K562 (cell line): ENCODE data around the gene TP53I13. TPM values are rescaled to one million over a fixed set of nuclear protein-coding genes. Genes with fewer than 3 reads are reported as not detected.

Experiments used
- BHLHE40 ChIP-seq: IDR thresholded peaks from 2 replicates; pipeline ENCODE4 v1.6.1; 2011; ENCODE audit warnings: low read length, improper control_type of control experiment
- BRF1 ChIP-seq: IDR thresholded peaks from 3 replicates; pipeline ENCODE4 v1.6.1; 2011; ENCODE audit warnings: borderline replicate concordance, mild to moderate bottlenecking; ENCODE audit not compliant: insufficient read length; ENCODE audit errors: extremely low read depth
- C11orf30 ChIP-seq: fragments of 450-650 bp; IDR thresholded peaks from 2 replicates; pipeline ENCODE4 v1.6.1; 2016; ENCODE audit warnings: low read depth, mild to moderate bottlenecking
- CBFA2T3 ChIP-seq: fragments of 450-650 bp; IDR thresholded peaks from 2 replicates; pipeline ENCODE4 v1.6.1; 2017
- CBFB ChIP-seq: sonication (generic); formaldehyde crosslinking; IDR thresholded peaks from 2 replicates; pipeline ENCODE4 v1.4.0; 2020; ENCODE audit warnings: mild to moderate bottlenecking, missing genetic modification reagents
- EP300 ChIP-seq: IDR thresholded peaks from 2 replicates; pipeline ENCODE4 v1.6.1; 2012; ENCODE audit warnings: low read length, improper control_type of control experiment
- EP400 ChIP-seq: fragments of 450-650 bp; IDR thresholded peaks from 2 replicates; pipeline ENCODE4 v1.6.1; 2017; ENCODE audit warnings: antibody characterized with exemption, mild to moderate bottlenecking, moderate library complexity
- GMEB1 ChIP-seq: fragments of 250-450 bp; sonication (Bioruptor Pico); IDR thresholded peaks from 2 replicates; pipeline ENCODE4 v1.4.0; 2020; ENCODE audit warnings: mild to moderate bottlenecking
- KDM2B ChIP-seq: fragments of 250-450 bp; sonication (Bioruptor Pico); IDR thresholded peaks from 2 replicates; pipeline ENCODE4 v1.8.0; 2021; ENCODE audit warnings: mild to moderate bottlenecking, moderate library complexity
- KDM4B ChIP-seq, 2 experiments: fragments of 450-650 bp in 1 of 2; sonication (generic) in 1 of 2; IDR thresholded peaks; 2 replicates each; pipeline ENCODE4 v1.6.1; 2016 to 2017; ENCODE audit warnings: borderline replicate concordance in 2 of 2, antibody characterized with exemption in 1 of 2, low read depth in 1 of 2, mild to moderate bottlenecking in 1 of 2
- MTA3 ChIP-seq: fragments of 450-650 bp; formaldehyde crosslinking; IDR thresholded peaks from 2 replicates; pipeline ENCODE4 v1.6.1; 2017; ENCODE audit warnings: mild to moderate bottlenecking, borderline replicate concordance
- NFE2 ChIP-seq: IDR thresholded peaks from 2 replicates; pipeline ENCODE4 v1.6.1; 2014; ENCODE audit warnings: antibody characterized with exemption, low read depth
- POLR2AphosphoS5 ChIP-seq: IDR thresholded peaks from 2 replicates; pipeline ENCODE4 v1.6.1; 2011; ENCODE audit warnings: mild to moderate bottlenecking, low read depth, low read length, moderate library complexity; ENCODE audit not compliant: control insufficient read depth, insufficient read depth
- RFX7 ChIP-seq: fragments of 250-450 bp; sonication (Bioruptor Pico); IDR thresholded peaks from 2 replicates; pipeline ENCODE4 v1.5.1; 2021; ENCODE audit warnings: mild to moderate bottlenecking
- SMAD3 ChIP-seq: fragments of 450-650 bp; formaldehyde crosslinking; conservative IDR thresholded peaks from 2 replicates; pipeline ENCODE4 v1.4.0; 2020; ENCODE audit warnings: mild to moderate bottlenecking
- SMAD4 ChIP-seq: fragments of 250-450 bp; sonication (Bioruptor Pico); conservative IDR thresholded peaks from 2 replicates; pipeline ENCODE4 v1.8.0; 2021; ENCODE audit warnings: inconsistent platforms, mild to moderate bottlenecking, moderate library complexity
- SMARCA4 ChIP-seq: fragments of 450-650 bp; IDR thresholded peaks from 2 replicates; pipeline ENCODE4 v1.6.1; 2016
- TFAP4 ChIP-seq: sonication (generic); formaldehyde crosslinking; IDR thresholded peaks from 2 replicates; pipeline ENCODE4 v1.8.0; 2022; ENCODE audit warnings: missing genetic modification reagents, mild to moderate bottlenecking, moderate library complexity, borderline replicate concordance
- ZBTB17 ChIP-seq: fragments of 450-650 bp; formaldehyde crosslinking; IDR thresholded peaks from 2 replicates; pipeline ENCODE4 v1.4.0; 2020; ENCODE audit warnings: mild to moderate bottlenecking
- ZNF146 ChIP-seq: IDR thresholded peaks from one replicate; pipeline ENCODE4 v1.6.1; 2018; ENCODE audit warnings: missing compliant biosample characterization; ENCODE audit not compliant: unreplicated experiment
- ZNF280B ChIP-seq: fragments of 250-450 bp; sonication (Bioruptor Pico); IDR thresholded peaks from 2 replicates; pipeline ENCODE4 v1.5.1; 2021; ENCODE audit warnings: mild to moderate bottlenecking
- polyA plus RNA-seq, 8 experiments: library from polyadenylated mRNA; depleted of rRNA in 4 of 8; stranded (reverse) in 5 of 8; unstranded in 3 of 8; fragments of >200 nt; fragmentation: Nextera tagmentation in 2 of 8; fragmentation: Illumina TruSeq in 1 of 8; extraction: Ambion mirVana in 2 of 8; extraction: Trizol in 1 of 8; gene quantifications; 2 replicates each; pipeline versions ENCODE4 v1.2.1 to v1.2.3, GENCODE V29; 2011 to 2014; ENCODE audit warnings: inconsistent platforms in 1 of 8, missing spikeins in 1 of 8
- total RNA-seq, 7 experiments: library from RNA; depleted of rRNA in 6 of 7; stranded (reverse); fragments of >200 nt in 6 of 7; fragmentation: Illumina TruSeq in 2 of 7; extraction: Trizol in 2 of 7; gene quantifications; 2 replicates each; pipeline versions ENCODE4 v1.2.1 to v1.2.3, GENCODE V29; 2011 to 2021; ENCODE audit warnings: low replicate concordance in 1 of 7
- TF ChIP-seq, protein P1 (sequence below), 3 experiments: IDR thresholded peaks in 2 of 3; conservative IDR thresholded peaks in 1 of 3; 2 replicates each; pipeline ENCODE4 v1.5.1; 2011 to 2012; ENCODE audit warnings: low read length in 3 of 3, mild to moderate bottlenecking in 3 of 3, control low read depth in 2 of 3, improper control_type of control experiment in 1 of 3, inconsistent platforms in 1 of 3, low read depth in 1 of 3, mixed read lengths in 1 of 3, moderate library complexity in 1 of 3; ENCODE audit not compliant: insufficient read depth in 2 of 3

The TP53I13 gene
- total and polyA plus RNA-seq, 9 of the 15 experiments (the other 6 are each of a cell fraction or from before 2014, with no cell fraction given) = 0.08 to 28.3 (median 9.1) TPM

DNA sequence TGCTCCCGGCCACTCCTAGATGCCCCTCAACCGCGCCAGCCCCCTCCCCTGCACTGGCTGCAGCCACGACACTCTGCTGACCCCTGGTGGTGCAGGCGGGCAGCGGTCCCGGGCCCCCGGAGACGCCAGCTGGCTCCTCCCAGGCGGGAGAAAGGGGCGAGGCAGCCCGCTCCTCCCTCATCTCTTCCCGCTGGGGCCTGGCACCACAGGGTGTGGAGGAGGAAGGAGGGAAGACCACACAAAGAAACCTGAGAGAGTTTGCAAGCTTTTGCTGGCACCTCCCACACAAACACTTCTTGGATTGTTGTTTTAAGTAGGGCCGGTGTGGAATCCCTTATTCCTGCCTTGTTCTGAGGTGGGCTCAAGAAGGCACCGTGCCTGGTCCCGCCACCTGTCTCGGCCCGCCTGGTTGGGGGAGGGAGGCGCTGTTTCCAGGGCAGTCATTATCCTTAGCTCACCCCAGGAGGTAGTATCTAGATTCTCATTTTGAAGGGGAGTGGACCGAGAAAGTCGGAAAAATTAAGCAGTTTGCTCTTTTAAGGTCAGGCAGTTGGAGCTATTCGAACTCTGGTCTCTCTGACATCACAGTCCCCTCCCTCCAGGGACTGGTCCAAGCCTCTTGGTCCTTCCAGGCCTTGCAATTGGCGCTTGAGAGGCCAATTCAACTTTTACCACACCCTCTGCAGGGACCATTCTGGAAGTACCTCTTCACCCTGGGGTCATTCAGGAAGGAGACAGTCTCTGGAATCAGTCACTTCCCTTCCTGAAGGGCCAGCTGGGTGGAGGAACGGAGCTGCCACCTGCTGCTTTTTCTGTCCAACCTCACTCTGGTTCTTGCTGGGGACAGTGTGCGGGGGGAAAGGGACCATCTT is 23.5 kb downstream of the TP53I13 start (continued):
- TF ChIP-seq TFAP4 (CRISPR knock-in tag) (peak; percentile 94), MTA3 (peak; percentile 43; the same call in 1 of the 2 replicates), GMEB1 (CRISPR knock-in tag) (no peak; the same call in 1 of the 2 replicates), ZNF280B (CRISPR knock-in tag) (no peak), SMAD4 (CRISPR knock-in tag) (peak; percentile 68), CBFA2T3 (0 out of 2 replicates have a peak, but pooled peaks have one; percentile 9), EP400 (peak; percentile 45; the same call in 1 of the 2 replicates), EP300 (0 out of 2 replicates have a peak, but pooled peaks have one; percentile 10), BRF1 (no peak), POLR2AphosphoS5 (no peak), BHLHE40 (0 out of 2 replicates have a peak, but pooled peaks have one; percentile 16), SMARCA4 (no peak; the same call in 1 of the 2 replicates), C11orf30 (no peak), ZBTB17 (0 out of 2 replicates have a peak, but pooled peaks have one; percentile 39), SMAD3 (CRISPR knock-in tag) (0 out of 2 replicates have a peak, but pooled peaks have one; percentile 54), RFX7 (CRISPR knock-in tag) (no peak), KDM2B (CRISPR knock-in tag) (0 out of 2 replicates have a peak, but pooled peaks have one; percentile 8), ZNF146 (CRISPR knock-in tag) (no peak), KDM4B (IDR thresholded peaks at IDR 0.05; ENCODE audit: borderline replicate concordance in 2 of 2, low read depth in 1 of 2) (0 out of 4 replicates have a peak, but pooled peaks of 1 of the 2 experiments have one; percentile 29), NFE2 (no peak), CBFB (CRISPR knock-in tag) (0 out of 2 replicates have a peak, but pooled peaks have one; percentile 34)
- TF ChIP-seq, protein P1, sequence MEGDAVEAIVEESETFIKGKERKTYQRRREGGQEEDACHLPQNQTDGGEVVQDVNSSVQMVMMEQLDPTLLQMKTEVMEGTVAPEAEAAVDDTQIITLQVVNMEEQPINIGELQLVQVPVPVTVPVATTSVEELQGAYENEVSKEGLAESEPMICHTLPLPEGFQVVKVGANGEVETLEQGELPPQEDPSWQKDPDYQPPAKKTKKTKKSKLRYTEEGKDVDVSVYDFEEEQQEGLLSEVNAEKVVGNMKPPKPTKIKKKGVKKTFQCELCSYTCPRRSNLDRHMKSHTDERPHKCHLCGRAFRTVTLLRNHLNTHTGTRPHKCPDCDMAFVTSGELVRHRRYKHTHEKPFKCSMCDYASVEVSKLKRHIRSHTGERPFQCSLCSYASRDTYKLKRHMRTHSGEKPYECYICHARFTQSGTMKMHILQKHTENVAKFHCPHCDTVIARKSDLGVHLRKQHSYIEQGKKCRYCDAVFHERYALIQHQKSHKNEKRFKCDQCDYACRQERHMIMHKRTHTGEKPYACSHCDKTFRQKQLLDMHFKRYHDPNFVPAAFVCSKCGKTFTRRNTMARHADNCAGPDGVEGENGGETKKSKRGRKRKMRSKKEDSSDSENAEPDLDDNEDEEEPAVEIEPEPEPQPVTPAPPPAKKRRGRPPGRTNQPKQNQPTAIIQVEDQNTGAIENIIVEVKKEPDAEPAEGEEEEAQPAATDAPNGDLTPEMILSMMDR (IDR thresholded peaks at IDR 0.05 in 2 of 3, conservative IDR thresholded peaks at IDR 0.05 in 1 of 3; ENCODE audit: insufficient read depth in 2 of 3, low read depth in 1 of 3, low read length in 3 of 3) = peak; percentile 93 to 98 (median 95)
